ENCODE results near the gene UBXN4.

GRCh38 chr2:135773319-135773718, 31.7 kb downstream of the UBXN4 start:
- no peak for TF ChIP-seq CTCF (IDR thresholded peaks at IDR 0.05)
- no peak for TF ChIP-seq POLR2A (IDR thresholded peaks at IDR 0.05)
